ENCODE measurements around the gene ZNF346. TPM values are rescaled to one million over a fixed set of nuclear protein-coding genes. Genes with fewer than 3 reads are reported as not detected.

ZNF346 gene
- total RNA-seq, 3 donors from 2014 or later (not counting 1 experiment from before 2014, with no cell fraction given): 20.2 to 27.9 (median 21.6) TPM

GRCh38 chr5:177123789-177124485 lies 101.4 kb downstream of the ZNF346 start:
- Mint-ChIP-seq H3K27ac (no peak overlapping the region), H3K36me3 (no peaks in the 10 kb centered on the region), H3K4me3 (no peak overlapping the region), H3K27me3 (ENCODE audit: low read depth in 2 of 2) (peaks cover 0 to 3% of the 10 kb centered on the region in 2 donors), H3K9me3 (no peaks in the 10 kb centered on the region), H3K4me1 (peaks cover 0 to 5% of the 10 kb centered on the region in 2 donors)
- intact Hi-C loops (cut with micrococcal nuclease): no loop called here
- peaks cover 4% of the 10 kb centered on the region for H3K4me1 ChIP-seq (ENCODE audit: control insufficient read depth, insufficient read depth, low read length)
- 86% methylated on average over 12 of the region's 15 CpGs for WGBS (ENCODE audit: insufficient coverage)
- no peaks in the 10 kb centered on the region for H3K27me3 ChIP-seq (ENCODE audit: control insufficient read depth, insufficient read depth, low read length)
- H3K27ac ChIP-seq (ENCODE audit: low read length): no peak overlapping the region
- no peak for TF ChIP-seq CTCF (IDR thresholded peaks at IDR 0.05)
- DNase-seq (no peak), ATAC-seq (no peak)
- H3K9me3 ChIP-seq (ENCODE audit: control insufficient read depth, insufficient read depth, low read length): no peaks in the 10 kb centered on the region
- H3K36me3 ChIP-seq (ENCODE audit: control insufficient read depth, insufficient read depth, low read length): no peaks in the 10 kb centered on the region
- no peak overlapping the region for H3K4me3 ChIP-seq (ENCODE audit: low read length)

DNA sequence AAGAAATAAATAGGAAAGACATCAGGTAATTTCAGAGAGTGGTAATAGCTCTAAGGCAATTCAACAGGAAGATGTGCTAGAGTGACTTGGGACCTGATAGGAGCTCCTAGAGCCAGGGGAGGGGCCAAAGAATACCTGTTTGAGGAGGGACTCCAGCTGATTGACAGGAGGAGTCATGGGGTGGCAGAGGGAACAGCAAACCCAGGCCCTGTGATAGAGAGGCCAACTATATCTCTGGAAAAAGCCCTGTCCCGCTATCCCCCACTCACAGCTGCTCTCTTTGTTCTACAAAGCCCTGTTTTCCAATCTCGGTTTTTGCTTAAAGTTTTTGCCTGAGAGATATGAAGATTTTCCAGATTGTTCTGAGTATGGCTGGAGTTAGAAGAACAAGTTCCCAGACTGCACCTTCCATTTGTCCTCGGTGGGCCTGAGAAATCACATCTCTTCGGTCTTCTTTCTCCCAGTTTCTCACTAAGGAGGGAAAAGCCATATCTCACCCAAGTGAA lies 102.0 kb downstream of the ZNF346 start:
- no peak overlapping the region for H3K4me3 Mint-ChIP-seq
- DNase-seq (peak in 1 of 2 donors; percentile 39), ATAC-seq (no peak)
- H3K36me3 Mint-ChIP-seq: no peaks in the 10 kb centered on the region
- H3K4me1 ChIP-seq (ENCODE audit: control insufficient read depth, insufficient read depth, low read length): peaks cover 4% of the 10 kb centered on the region
- H3K27ac ChIP-seq (ENCODE audit: low read length): no peak overlapping the region
- H3K4me3 ChIP-seq (ENCODE audit: low read length): no peak overlapping the region
- intact Hi-C loops (cut with micrococcal nuclease): no loop called here
- WGBS (ENCODE audit: insufficient coverage): 97% methylated on average over 4 of the region's 4 CpGs
- H3K36me3 ChIP-seq (ENCODE audit: control insufficient read depth, insufficient read depth, low read length): no peaks in the 10 kb centered on the region
- no peaks in the 10 kb centered on the region for H3K27me3 ChIP-seq (ENCODE audit: control insufficient read depth, insufficient read depth, low read length)
- no peak overlapping the region for H3K27ac Mint-ChIP-seq
- H3K9me3 Mint-ChIP-seq: no peaks in the 10 kb centered on the region
- H3K4me1 Mint-ChIP-seq: peaks cover 0 to 11% of the 10 kb centered on the region in 2 donors
- no peaks in the 10 kb centered on the region for H3K9me3 ChIP-seq (ENCODE audit: control insufficient read depth, insufficient read depth, low read length)
- no peak for TF ChIP-seq CTCF (IDR thresholded peaks at IDR 0.05)
- H3K27me3 Mint-ChIP-seq (ENCODE audit: low read depth in 2 of 2): peaks cover 0 to 3% of the 10 kb centered on the region in 2 donors

DNA sequence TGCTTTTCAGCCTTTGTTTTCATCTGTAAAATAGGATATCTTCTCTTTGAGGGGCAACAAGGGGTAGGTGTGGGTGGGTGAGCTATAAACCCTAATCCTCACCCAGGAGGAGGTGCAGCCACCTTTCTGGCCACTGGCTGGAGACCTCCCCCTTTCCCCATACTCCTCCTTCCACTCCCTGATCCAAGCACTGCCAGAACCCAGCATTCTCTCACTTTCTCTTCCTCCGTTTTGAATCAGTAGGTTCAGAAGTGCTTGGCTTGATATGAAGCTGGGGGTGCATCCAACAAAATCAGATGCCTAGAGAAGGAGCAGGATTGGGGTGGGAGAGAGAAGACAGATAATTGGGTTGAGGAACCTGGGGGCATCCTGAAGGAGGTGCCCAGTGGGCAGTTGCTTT lies 104.3 kb downstream of the ZNF346 start:
- H3K36me3 ChIP-seq (ENCODE audit: control insufficient read depth, insufficient read depth, low read length): no peaks in the 10 kb centered on the region
- no peak for ATAC-seq
- no peaks in the 10 kb centered on the region for H3K27me3 ChIP-seq (ENCODE audit: control insufficient read depth, insufficient read depth, low read length)
- Mint-ChIP-seq H3K27me3 (ENCODE audit: low read depth in 2 of 2) (peaks cover 0 to 3% of the 10 kb centered on the region in 2 donors), H3K4me3 (no peak overlapping the region), H3K27ac (no peak overlapping the region), H3K4me1 (peaks cover 0 to 19% of the 10 kb centered on the region in 2 donors), H3K36me3 (no peaks in the 10 kb centered on the region), H3K9me3 (no peaks in the 10 kb centered on the region)
- no peak overlapping the region for H3K27ac ChIP-seq (ENCODE audit: low read length)
- no peak overlapping the region for H3K4me3 ChIP-seq (ENCODE audit: low read length)
- intact Hi-C loops (cut with micrococcal nuclease): no loop called here
- TF ChIP-seq CTCF (IDR thresholded peaks at IDR 0.05): no peak
- no peak for DNase-seq
- WGBS (ENCODE audit: insufficient coverage): no CpG with 5 or more reads among the region's 1 CpG
- H3K9me3 ChIP-seq (ENCODE audit: control insufficient read depth, insufficient read depth, low read length): no peaks in the 10 kb centered on the region
- H3K4me1 ChIP-seq (ENCODE audit: control insufficient read depth, insufficient read depth, low read length): peaks cover 4% of the 10 kb centered on the region

All from natural killer cell (primary cell).